Fibroblast of pulmonary artery (primary cell): ENCODE data around the gene CP.

Experiments used
- DNase-seq: peaks from one replicate; pipeline ENCODE4 v3.0.0-alpha.2; 2010; ENCODE audit warnings: low read depth
- H3K4me3 ChIP-seq: replicated peaks from 2 replicates; pipeline ENCODE4 v1.5.1; 2011; ENCODE audit warnings: low read depth, mild to moderate bottlenecking, control low read depth, low read length, moderate library complexity
- CTCF ChIP-seq: IDR thresholded peaks from 2 replicates; pipeline ENCODE4 v1.5.1; 2011; ENCODE audit warnings: mild to moderate bottlenecking, control low read depth, low read length, inconsistent platforms; ENCODE audit errors: missing control alignments

CP gene

GRCh38 chr3:149221783-149222517 lies at the start of gene CP:
TSS of gene CP (minus strand) at chr3:149221829. CDS start at chr3:149221792, 37 bp downstream.
- DNase-seq: no peak
- H3K4me3 ChIP-seq: no peak within 1 kb of the TSS
- no peak for TF ChIP-seq CTCF

DNA sequence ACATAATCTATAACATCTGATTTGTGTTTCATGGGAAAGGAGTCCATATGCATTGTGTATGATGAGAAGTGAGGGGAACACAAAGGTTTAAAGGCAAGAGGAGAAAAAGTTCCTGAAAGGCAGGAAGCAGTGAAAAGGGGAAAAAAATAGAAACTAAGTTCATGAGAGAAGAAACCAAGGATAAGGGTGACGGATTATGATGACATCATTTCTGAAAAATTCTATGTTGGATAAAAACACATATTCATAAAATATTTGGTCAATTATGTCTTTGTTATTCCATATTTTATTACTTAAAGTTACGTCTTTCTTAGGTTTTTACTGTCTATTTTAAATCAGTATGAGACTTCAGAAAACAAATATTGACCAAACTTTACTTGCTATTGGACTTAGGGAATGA lies 48.6 kb upstream of the CP start:
- H3K4me3 ChIP-seq: no peak overlapping the region
- no peak for DNase-seq
- no peak for TF ChIP-seq CTCF

DNA sequence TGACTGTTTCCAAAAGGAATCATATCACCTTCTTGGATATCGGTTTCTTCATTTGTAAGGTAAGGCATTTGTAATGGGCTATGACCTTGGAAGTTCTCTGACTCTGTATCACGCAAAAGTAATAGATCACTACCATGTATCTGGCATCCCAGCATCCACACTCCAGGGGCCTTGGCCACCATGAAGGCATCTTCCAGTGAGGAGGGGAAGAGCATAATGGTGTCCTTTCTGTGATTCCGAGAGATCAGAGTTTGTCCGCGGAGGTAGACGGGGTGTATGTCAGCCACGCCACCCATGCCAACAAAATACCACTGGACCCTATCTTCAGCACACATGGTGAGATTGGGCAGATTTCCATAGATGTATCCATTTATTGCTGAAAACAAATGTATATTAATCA lies 48.1 kb upstream of the CP start:
- TF ChIP-seq CTCF: no peak
- H3K4me3 ChIP-seq: no peak overlapping the region
- DNase-seq: no peak

- no peak for TF ChIP-seq CTCF
- no peak overlapping the region for H3K4me3 ChIP-seq
- DNase-seq: no peak
These were observed 45.9 kb upstream of the CP start for GRCh38 chr3:149267565-149267964.

DNA sequence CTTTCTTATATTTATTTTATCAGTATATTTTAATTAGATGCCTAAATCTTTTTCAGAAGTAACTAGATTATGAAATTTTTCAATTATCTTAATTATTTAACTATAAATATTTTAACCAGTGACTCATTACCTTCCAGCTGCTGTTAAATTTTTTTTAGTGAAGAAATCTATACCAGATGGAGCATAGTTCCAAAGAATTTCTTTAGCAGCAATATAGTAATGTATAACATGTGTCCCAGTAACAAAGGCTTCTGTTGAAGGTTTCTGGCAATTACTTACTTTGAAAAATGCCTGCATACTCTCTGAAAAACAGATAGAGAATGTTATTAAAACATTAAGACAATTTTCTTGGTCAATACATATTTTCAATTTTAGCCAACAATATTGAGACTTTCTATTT lies 45.1 kb upstream of the CP start:
- TF ChIP-seq CTCF: no peak

GRCh38 chr3:149263856-149264255 lies 42.2 kb upstream of the CP start:
- no peak for DNase-seq
- TF ChIP-seq CTCF: no peak
- H3K4me3 ChIP-seq: no peak overlapping the region

More for the DNA sequence above, 45.1 kb upstream of the CP start:
- no peak overlapping the region for H3K4me3 ChIP-seq
- no peak for DNase-seq

GRCh38 chr3:149258714-149259113 lies 37.1 kb upstream of the CP start:
- no peak overlapping the region for H3K4me3 ChIP-seq
- no peak for DNase-seq
- no peak for TF ChIP-seq CTCF
